Kidney capillary endothelial cell (primary cell): ENCODE data around the gene COMT.
"Not testable (repeated sequence)": the region's sequence is repeated elsewhere in the genome, so short reads cannot be mapped to it uniquely, and the experiment has no call there.

Source experiments
- DNase-seq: peaks from one replicate; pipeline ENCODE4 v3.0.0-alpha.2; 2018; ENCODE audit warnings: low spot score

Gene COMT

DNA sequence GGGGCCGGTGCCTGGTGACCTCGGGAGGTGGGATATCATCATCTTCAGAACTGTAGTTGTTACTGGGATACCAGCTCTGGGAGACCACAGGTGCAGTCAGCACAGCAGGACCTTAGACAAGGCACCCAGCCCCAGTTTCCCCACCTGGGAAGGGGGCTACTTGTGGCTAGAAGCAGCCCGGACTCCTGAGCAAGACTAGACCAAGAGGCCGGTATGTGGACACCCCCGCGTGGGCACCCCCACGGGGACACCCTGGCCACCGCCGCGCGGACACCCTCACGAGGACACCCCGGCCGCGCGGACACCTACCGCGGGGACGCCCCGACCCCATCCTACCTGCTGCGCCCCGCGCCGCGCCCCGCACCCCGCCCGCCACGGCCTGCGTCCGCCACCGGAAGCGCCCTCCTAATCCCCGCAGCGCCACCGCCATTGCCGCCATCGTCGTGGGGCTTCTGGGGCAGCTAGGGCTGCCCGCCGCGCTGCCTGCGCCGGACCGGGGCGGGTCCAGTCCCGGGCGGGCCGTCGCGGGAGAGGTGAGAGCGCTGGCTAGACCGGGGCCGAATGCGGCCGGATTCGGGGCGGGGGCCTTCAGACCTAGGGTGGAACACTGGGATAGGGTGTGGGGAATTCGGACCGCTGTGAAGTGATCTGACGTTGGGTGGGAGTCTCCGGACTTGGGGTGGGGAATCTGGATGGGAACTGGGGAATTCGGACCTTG lies at the start of gene COMT, which contains the start of gene TXNRD2:
COMT (plus strand) TSS at position 408 of the 718 bp plus-strand sequence. CDS start 20,755 bp downstream, outside the sequence.
TXNRD2 (minus strand) TSS at position 454 of the 718 bp plus-strand sequence; CDS start at position 439, 15 bp downstream.
- DNase-seq, result peak; percentile 49

DNA sequence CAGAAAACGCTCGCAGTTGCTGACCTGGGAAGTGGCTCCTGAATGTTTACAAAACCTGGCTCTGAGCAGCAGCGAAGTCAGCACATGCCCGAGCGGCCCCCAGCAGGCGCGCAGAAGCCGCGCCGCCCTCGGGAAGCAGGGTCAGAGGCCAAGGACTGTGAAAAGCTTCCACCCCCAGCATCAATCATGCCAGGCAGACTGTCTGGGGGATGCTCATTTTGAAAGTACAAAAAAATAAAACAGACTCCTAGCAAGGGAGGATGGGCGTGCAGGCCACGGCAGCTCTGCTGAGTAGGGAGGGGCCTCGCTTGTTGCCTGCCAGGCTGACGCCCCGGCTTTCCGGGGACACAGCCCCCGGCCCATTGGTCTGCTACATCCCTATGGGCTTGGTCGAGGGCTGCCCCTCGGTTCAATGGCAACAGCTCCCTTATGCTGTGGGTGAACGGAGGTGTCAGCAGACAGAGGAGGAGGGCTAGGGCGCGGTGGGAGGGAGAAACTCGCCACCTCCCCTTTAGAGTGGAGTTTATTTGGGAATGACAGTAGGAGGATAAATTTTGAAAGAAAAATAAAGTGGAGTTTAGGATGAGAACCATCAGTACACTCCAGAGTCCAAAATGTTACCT lies 49.2 kb upstream of the COMT start:
- DNase-seq, result peak; percentile 86

- DNase-seq, result no peak
These were observed 48.6 kb upstream of the COMT start for GRCh38 chr22:19892925-19893324.

DNA sequence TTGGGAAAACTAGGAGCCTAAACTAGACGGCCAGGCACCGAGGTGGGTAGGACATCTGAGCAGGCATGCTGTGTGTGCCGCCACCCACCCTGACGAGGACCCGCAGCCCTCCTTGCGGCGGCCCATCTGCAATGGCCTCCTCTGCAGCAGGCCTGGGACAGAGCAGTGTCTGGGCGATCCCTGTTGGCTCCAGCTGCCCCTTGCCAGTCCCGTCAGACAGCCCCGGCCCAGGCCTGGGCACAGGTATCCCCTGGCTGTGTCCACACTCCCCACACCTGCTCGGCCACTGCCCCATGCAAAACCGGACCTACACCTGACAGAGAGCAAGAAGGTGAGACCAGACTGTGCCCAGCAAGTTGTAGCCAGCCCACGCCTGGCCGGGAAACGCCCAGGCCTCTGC lies 48.2 kb upstream of the COMT start:
- DNase-seq, result no peak

DNA sequence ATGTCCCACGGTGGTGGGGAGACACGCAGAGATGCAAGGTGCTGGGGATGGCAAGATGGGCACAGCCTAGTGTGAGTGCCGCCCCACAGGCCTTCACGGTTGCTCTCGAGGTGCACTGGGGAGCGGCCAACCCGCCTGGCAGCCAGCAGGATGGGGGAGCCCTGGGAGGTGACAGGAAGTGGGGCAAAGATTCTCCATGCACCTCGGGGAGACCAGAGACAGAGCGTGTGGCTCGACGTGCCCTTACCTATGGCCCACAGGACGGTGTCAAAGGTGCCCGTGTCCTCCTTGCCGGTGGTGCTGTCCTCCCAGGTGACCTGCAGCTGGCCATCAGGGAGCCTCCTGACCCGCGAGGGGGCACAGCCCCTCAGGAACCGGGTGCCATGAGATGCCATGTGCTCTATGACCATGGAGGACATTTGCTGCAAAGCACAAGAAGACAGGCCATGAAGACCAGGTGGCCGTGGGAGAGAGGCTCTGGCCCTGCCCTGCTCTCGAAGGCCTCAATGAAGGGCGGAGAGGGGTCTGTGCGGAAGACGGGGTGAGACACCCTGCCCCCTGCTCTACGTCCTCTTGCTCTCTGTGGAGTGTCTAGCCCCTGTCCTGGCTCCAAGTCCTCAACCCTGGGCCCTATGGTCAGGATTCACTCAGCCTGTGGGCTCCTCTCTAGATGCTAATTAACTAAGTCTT lies 46.3 kb upstream of the COMT start:
- DNase-seq, result no peak

DNA sequence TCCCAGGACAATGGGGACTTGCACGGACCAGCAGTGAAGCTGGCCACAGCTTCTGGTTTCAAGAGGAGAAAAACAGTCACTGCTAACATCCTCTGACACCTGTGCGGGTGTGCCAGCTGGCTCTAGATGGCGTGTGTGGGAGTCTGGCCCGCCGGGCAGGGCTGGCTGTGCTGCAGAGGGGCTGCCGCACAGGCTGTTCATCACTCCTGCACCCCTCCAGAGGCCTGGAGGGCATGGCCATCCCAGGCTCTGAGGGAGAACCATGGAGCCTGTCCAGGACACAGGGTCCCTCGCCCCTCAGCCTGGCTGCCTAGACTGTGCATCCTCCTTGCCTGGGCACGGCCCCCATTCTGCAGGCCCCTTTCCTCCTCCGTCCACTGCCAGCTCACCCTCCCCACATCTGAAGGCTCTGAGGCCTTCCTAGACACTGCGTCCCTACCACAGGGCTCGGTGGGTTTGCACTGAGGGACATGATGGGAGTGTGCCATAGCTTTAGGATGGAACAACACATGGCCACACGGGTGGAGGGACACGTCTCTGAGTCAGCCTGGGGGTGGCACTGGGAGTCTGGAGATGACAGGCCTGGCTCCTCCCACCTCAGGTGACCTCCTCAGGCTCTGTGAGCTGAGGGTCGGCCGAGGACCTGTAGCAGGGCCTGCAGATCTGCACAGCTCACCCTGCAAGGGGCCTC lies 44.8 kb upstream of the COMT start:
- DNase-seq, result no peak

- DNase-seq, result no peak
These were observed 43.8 kb upstream of the COMT start for GRCh38 chr22:19897726-19898125.

DNA sequence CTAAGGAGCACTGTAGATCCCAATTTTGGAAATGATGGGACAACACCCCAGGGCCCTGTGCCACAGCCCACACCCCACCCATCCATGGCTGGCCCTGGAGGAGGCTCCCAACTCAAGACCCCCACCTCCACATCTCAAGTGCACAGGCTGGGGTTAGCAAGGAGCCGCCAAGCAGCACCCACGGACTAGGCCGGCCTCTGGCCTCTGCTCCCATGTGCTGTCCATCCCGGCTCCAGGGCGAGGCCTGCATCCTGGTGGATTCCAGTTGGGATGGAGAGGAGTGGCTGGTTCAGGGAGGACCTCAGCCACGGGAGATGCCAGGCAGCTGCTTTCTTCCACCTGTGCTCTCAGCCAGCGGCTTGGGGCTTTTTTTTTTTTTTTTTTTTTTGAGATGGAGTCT lies 43.4 kb upstream of the COMT start:
- no peak for DNase-seq

DNA sequence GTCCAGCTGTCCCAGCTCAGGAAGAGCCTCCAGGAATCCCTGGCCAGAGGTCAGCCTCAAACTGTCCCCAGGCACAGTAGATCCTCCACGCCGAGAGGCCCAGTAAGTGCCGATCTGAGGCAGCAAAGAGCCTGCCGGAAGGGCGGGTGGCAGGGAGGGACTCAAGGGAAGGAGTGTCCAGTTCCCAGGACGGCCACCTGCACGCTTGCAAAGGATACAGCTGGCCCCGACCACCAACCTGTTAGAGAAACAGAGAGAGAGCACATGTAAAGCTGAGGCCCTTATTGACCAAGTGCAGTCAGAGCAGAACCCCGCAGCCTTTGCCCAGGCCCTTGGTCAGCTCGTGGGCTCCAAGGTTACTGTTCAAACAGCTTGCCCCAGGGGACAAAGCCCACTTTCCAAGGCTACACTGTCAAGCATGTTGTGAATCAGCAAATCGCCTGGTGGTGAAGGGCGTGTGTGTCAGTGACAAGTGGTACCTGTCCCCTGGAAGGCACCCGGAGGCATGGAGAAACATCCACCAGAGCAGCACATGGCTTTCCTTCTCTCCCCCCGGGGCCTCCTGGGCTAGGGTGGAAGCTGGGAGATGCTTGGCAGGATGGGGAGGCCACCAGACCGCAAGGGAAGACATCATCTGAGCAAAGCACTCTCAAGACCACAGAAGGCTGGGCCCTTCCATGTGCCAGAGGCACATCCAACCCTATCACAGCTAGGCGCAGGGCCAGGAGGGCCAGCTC lies 42.6 kb upstream of the COMT start:
- no peak for DNase-seq

DNA sequence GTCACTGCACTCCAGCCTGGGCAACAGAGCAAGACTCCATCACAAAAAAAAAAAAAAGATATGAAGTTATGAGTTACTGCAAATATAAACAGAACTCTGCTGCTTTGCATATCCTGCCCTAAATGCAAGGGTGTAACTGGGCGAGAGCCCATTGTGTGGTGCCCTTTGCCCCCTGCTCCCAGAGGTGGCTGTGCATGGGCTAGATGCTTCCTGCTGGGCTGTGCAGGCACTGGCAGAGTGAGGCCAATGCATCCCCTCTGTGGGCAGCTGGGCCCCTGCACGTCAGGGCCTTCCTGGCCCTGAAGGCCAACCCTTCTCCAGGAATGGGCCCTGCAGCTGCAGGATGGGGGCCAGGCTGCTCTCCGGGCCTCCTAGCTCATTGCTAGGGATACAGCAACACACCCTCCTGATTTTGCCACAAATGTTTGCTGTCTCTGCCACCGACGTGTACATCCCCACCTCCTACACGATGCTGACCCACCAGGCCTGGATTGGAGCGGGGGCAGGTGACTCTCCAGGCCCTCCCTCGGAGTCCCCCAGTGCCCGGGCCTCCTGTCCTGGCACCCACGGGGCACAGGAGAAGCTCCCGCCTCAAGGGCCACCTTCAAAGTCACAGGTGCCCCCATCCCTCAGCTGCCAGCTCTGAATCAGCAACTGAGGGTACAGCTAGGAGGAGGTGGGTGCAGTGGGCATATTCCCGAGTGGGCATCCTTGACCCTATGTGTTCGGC lies 40.7 kb upstream of the COMT start:
- DNase-seq, result no peak

GRCh38 chr22:19901577-19902244 lies 39.9 kb upstream of the COMT start:
- no peak for DNase-seq

DNA sequence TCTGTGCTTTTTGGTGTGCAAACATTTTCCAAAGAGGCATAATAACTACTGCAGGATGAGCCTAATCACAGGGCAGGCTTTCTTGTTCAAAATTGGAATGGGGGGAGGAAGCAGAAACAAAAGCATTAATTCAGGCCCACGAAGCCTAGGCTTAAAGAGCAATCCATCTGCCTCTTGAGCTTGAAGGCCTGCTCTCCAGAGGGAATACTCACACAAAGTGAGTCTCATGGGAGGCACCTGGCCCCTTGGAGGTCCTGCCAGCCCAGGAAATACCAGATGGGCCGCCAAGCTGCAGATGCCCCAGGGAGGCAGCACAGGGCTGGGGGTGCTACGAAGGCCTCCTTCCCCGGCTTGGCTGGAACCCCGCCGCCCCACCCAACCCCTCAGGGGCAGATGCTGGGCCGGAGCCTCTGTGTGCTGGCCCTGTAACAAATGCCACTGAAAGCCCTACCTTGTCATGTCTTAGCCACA lies 39.3 kb upstream of the COMT start:
- DNase-seq, result no peak

DNA sequence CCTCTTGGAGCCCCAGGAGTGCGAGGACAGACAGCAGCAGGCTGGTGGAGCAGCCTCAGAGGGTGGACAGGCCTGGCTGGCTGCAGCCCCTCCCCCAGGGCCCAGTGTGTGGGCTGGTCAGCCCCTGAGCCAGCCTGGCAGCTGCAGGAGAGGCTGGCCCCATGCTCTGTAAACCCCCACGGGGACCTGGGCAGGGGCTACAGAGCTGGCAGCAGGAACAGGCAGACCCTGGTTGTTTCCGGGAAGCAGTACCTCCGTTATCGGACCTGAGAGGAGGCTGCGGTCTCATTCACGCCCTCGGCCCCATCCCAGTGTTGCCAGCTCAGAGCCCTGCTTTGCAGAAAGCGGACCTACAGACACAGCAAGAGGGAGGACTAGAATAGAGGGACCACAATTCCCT lies 38.5 kb upstream of the COMT start:
- DNase-seq, result no peak

GRCh38 chr22:19903513-19903912 lies 38.1 kb upstream of the COMT start:
- DNase-seq, result no peak

DNA sequence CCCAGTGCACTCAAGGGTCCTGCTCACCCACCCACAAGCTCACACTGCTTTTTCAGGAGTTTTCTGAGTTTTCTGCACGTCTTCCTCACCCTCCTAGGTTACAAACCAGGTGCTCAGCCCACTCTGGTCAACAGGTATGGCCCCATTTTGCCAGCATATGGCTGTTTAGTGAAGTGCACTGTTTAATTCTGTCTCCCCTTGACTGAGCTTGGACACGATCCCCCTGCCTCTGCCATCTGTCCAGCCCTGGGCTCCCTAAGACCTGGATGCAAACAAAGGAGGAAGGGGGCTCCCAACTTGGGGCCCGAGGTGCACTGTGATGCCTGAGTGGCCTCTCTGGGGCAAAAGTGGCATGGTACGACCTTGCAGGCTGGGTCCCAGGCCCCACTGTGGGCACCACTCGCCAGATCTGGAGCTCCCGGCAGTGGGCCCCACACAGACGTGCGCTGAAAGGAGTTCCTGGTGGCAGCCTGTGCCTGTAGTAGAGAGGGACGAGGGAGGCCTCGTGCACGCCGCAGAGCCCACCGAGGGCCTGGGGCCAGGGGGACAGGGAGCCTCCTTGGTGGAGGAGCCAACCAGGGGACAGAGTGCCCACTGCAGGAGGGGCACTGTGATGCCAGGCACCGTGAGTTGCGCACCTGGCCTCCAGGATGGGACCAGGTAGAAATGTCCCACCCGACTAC lies 37.3 kb upstream of the COMT start:
- DNase-seq, result no peak

- DNase-seq, result no peak
These were observed 36.6 kb upstream of the COMT start for GRCh38 chr22:19904935-19905334.

DNA sequence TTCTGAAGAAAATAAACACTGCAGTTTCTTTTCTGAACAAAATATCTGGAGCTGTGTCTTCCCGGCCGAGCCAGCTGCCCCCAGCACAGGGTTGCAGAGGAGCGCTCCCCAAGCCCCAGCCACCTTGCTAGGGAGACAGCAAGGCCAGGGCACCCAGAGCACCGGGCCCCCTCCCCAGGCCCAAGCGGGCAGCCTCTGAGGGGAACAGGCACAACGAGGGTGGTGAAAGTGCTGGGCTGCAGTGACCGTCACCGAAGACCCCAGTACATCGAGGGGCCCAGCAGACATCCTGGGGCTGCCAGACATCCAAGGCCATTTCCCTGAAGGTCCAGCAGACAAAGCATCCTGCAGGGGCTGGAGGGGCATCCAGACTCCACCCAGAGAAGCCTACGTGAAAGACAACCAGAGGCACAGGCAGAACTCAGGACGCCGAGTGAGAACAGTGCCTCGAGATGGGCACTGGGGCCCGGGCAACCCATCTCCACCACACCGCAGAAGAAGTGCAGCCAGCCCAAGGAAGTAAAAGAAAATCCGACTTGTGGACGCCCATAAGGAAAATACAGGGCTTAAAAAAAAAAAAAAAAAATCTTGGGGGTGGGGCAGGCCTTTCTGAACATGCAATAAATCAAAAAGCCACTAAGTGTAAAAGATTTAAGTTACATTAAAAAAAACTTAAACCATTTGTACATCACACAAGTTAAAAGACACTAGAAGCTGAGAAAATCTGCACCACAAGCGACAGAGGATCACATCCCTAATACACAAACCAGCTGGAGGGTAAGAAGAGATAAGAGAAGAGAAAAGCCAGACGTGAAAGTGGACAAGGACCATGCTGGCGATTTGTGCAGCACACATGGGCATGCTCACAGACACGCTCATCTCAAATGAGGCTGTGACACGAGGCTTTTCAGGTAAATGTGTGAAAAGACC lies 36.0 kb upstream of the COMT start:
- DNase-seq, result no peak

GRCh38 chr22:19906864-19907263 lies 34.7 kb upstream of the COMT start:
- not testable (repeated sequence) for DNase-seq

DNA sequence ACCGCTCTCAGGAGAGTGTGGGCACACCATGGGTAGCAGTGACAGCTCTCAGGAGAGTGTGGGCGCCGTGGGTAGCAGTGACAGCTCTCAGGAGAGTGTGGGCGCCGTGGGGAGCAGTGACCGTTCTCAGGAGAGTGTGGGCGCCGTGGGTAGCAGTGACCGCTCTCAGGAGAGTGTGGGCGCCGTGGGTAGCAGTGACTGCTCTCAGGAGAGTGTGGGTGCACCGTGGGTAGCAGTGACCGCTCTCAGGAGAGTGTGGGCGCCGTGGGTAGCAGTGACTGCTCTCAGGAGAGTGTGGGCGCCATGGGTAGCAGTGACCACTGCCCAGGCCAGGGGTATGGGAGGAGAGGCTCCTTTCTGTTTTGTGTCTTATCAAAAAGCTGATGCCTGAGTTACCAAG lies 33.7 kb upstream of the COMT start:
- not testable (repeated sequence) for DNase-seq
